ENCODE data around the gene IPCEF1.

GRCh38 chr6:154196333-154196885 lies 160.2 kb downstream of the IPCEF1 start:
- TF ChIP-seq ELF4 (IDR thresholded peaks at IDR 0.05) (no peak), SP1 (IDR thresholded peaks at IDR 0.05) (no peak)
